Suprapubic skin (tissue), 4 donors: ENCODE measurements around the gene CDC42BPA.

Experiments
- CTCF ChIP-seq, 2 donors: fragments of 200-600 bp in 1 of 2; fragments of 450-650 bp in 1 of 2; sonication (generic) in 1 of 2; IDR thresholded peaks; one replicate each; pipeline ENCODE4 v1.5.1; 2016 to 2019; ENCODE audit warnings: antibody characterized with exemption in 2 of 2, mild to moderate bottlenecking in 1 of 2, moderate library complexity in 1 of 2
- POLR2A ChIP-seq, 2 donors: fragments of 450-650 bp; IDR thresholded peaks; one replicate each; pipeline ENCODE4 v1.6.1; 2017; ENCODE audit warnings: antibody characterized with exemption in 2 of 2, mild to moderate bottlenecking in 2 of 2, moderate library complexity in 2 of 2
- POLR2AphosphoS5 ChIP-seq, 3 donors: sonication (generic); formaldehyde crosslinking; IDR thresholded peaks; one replicate each; pipeline ENCODE4 v1.6.1; 2017; ENCODE audit warnings: antibody characterized with exemption in 3 of 3

- TF ChIP-seq CTCF (IDR thresholded peaks at IDR 0.05) (no peak), POLR2AphosphoS5 (IDR thresholded peaks at IDR 0.05) (no peak), POLR2A (IDR thresholded peaks at IDR 0.05) (no peak)
Observed at GRCh38 chr1:226965581-226966440, 352.5 kb downstream of the CDC42BPA start.
